NCI-H2107 treated with DMSO at 0.1 percent for 48 hours (cell line): Measurements from ENCODE around the gene DUSP8.

Experiments
- DNase-seq: peaks from one replicate; lab custom pipeline; 2025; ENCODE audit not compliant: unreplicated experiment; lab: John Stamatoyannopoulos, UW

The DUSP8 gene

DNA sequence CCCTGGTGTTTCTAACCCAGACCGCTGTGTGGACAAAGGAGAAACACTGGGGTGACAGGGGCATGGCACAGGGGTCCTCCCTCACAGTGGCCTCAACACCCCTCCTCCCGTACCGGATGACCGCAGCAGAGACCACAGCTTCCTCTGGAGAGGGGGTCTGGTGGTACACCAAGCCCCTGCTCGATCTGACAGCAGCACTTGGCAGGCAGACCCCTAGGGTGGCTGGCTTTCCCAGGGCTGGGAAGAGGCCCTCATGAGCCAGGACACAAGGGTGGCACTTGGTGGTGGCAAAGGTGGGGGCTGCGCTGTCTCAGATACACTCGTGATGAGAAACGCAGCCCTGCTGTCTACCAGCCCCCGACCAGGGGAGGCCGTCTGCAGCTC is 38.7 kb downstream of the DUSP8 start:
- DNase-seq = no peak

DNA sequence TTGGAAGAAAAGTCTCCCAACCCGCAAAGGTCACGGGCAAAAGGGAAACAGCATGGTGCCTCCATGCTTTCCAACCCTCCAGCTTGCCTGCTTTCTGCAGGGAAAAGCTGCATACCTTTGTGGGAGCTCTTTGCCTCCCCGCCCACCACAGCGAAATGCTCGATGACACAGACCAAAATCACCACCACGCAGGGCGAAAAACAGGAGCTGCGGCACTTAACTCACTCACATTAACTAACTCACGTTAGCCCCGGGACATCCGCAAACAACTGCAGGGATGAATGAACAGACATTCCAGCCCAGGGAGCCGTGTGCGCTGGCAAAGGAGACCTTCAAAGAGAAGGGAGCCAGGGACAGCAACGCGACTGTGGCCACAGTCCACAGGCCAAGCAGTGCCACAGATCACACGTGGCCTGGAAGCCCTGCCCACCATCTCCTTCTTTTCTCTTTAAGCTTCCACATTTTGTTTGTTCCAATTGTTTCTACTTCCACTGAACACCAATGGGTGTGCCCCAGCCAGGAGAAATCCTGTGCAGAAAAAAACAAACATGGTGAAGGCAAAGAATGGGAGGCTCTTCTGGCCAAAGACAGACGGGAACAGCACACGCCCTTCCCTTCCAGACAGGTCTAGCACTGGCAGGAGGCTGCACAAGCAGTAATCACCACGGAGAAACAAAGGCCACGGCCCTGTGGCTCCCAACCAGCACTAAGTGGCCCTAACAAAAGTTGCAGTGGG is 39.3 kb downstream of the DUSP8 start:
- DNase-seq = no peak

DNA sequence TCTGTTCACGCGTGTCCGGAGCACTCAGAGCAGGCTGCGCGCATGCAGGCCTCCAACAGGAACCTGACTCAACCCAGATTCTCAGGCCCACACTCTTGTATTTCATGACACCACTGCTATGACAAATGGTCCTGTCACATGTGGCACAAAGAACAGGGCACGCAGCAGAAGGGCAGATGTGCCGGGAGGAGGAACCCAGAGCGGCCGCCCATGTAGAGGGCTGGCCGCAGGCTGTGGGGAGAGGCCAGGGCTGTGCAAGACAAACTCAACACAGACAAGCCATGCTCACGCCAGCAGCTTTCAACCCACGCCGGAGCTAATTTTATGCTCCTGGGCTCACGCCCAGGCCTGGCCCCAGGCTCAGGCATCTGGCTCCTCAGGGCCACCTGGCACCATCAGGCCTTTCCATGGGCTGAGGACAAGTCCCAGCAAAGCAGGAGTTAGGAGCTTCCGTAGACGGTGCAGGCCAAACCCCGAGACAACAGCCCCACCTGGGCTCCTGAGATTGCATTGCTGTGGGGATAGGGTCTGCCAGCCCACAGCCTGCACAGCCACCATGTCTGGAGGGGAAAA is 40.0 kb downstream of the DUSP8 start:
- DNase-seq = no peak

DNA sequence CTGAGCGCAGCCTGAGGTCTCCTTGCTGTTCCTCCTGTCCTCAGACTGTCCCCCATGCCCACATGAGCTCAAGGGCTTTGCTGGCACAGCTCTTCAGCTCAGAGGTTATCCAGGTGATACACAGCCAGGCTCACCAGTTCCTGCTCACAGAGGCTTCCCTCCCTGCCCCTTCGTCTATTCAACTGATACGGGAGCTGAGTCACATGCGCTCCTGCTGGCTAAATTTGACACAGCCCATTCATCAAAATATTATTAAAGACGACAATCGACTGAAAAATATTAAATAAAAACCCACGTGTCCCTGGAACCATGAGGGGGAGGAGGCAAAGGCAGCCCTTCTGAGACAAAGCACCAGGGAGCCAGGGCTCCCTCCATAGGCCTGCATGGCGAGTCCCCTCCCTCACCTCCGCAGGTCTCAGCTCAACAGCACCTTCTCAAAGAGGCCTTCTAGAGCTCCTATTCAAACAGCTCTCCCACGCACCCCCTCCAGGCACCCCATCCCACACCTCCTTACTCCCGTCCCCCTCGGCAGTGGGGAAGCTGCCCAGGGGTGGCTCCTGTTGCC is 40.5 kb downstream of the DUSP8 start:
- DNase-seq = no peak

DNA sequence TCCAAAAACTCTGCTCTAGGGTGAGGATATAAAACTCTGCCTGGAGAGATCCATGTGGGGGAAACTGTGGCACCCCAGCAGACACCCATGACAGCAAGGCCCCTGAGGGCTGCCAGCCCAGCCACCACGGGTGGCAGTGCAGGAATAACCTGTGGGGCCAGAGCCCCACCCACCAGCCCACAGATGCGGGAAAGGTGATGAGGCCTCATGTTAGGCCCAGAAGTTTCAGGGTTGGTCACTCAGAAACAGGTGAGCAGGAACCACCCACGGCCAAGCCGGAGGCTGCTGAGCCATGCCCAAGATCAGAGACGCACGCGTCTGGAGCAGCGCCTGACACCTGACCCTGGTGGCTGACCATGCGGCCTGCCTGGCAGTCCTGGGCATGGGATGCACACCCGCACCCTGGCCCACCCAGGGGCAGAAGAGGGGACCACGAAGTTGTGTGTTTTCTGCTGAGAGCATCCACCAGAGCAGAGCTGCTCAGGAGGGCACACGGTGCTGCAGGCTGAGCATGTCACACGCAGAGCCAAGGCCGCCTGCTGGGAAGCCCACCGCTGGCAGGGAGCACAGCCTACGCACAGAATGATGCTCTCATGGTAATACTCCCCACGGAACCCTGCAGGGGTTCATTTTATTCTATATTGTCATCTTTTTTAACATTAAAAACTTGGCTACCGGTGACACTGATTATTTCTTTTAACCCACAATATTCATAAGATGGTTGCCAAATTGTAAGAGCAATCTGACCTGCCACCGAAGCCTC is 41.2 kb downstream of the DUSP8 start:
- DNase-seq = no peak

DNA sequence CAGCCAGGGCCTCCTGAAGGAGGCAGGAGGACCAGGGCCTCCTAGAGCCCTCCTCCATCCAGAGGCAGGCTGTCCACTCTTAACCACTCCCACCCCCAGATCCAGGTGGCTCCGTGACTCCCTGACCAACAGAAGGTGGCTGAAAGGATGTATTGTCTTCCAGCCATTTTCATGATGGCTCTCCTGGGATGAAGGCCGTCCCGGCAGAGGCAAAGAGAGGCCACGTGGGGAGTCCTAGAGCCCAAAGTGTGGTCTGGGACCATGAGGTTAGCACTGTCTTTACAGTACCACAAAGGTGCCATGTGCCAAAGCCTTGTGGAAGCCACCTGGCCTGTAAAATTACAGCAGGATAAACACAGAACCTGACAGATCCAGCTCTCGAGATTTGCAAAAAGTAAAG is 42.3 kb downstream of the DUSP8 start:
- DNase-seq = no peak

DNA sequence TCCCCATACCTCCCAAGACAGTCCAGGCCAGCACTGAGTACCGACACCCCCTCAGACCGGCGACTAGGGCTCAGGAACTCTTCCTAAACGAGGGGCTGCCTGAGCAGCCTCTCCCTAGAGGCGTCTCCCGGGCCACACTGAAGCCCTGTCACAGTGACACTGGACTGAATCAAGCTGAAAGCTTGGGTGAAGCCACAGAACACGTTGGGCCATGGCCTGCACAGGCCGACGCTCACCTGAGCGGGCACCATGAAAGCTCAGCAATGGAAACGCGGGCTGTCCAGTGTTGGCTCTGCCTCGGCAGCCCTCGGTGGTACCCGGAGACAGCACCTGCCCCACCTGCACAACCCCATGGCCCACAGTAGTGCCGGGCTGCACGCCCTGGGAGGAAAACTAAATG is 42.8 kb downstream of the DUSP8 start:
- DNase-seq = no peak

DNA sequence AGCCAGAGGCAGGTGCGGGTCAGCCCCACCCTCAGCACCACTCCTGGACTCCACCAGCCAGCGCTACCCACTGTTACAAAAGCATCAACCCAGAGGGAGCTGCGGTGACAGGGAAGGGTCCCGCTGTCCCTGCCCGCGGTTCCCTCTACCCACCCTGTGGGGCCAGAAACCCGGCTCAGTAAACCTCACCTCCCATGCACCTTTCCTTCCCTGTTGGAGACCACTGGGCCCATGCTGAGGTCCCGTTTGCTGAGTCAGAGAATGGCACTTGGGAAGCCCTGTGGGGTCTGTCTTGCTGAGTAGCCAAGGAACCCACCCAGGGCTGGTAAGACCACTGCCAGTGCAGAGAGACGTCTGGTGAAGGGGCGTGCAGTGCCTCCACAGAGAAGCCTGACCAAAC is 43.4 kb downstream of the DUSP8 start:
- DNase-seq = no peak

DNA sequence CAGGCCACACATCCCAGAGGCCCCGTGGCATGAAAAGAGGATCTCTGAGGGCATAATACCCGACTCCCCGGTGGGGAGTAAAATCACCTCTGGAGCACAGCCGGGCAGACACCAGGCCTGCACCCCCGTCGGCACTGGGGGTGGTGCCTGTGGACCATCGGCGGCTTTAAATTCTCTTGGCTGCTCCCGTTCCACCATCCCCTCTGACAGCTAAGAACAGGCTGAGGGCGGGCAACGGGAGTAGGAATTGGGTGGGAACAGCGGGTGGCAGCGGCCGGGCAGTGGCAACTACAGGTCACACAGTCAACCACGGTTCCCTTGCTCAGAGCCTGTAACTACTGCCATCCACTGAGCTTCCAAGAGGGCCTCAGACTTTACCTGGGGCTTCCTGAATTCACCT is 45.3 kb downstream of the DUSP8 start:
- DNase-seq = no peak

DNA sequence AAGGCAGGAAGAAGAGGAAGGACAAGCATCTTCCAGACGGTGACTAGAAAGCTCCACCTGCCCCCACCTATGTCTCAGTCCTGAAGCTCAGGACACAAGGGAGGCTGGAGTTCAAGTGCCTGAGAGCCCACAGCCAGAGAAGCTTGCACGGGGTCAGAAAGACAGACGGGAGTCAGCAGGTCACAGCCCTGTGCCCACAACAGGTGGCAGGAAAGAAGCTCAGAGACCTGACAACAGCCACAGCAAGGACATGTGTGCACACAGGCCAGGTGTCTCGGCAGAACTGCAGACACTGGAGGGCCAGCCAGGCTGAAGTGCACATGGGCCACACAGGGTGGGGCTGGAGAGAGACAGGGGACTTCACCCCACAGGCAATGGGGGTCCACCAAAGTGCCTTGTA is 48.3 kb downstream of the DUSP8 start:
- DNase-seq = no peak

DNA sequence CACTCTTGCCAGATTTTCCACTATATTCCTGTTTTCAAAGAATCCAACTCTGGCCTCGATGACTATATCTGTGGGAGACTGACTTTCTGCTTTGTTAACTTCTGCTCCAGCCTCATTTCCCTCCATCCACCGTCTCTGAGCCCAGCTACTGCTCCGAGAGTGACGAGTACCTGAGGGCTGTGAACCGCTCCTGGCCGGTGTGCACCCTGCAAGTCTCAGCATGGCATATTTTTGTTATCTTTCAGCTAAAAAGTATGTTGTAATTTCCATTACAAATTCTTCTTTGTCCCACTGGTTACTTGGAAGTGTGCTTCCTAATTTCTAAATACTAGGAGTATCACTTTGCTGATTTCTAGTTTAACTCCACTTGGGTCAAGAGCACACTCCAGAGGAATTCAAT is 49.0 kb downstream of the DUSP8 start:
- no peak for DNase-seq

DNA sequence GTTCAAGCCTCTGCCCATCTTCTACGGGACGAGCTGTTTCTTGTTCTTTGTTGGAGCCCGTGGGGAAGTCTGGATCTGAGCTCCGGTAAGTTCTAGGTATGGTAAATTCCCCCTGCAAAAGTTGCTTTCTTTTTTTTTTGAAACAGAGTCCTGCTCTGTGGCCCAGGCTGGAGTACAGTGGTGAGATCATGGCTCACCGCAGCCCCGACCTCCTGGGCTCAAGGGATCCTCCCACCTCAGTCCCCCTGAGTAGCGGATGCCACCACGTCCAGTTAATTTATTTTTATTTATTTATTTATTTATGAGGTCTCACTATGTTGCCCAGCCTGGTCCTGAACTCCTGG is 50.0 kb downstream of the DUSP8 start:
- no peak for DNase-seq

DNA sequence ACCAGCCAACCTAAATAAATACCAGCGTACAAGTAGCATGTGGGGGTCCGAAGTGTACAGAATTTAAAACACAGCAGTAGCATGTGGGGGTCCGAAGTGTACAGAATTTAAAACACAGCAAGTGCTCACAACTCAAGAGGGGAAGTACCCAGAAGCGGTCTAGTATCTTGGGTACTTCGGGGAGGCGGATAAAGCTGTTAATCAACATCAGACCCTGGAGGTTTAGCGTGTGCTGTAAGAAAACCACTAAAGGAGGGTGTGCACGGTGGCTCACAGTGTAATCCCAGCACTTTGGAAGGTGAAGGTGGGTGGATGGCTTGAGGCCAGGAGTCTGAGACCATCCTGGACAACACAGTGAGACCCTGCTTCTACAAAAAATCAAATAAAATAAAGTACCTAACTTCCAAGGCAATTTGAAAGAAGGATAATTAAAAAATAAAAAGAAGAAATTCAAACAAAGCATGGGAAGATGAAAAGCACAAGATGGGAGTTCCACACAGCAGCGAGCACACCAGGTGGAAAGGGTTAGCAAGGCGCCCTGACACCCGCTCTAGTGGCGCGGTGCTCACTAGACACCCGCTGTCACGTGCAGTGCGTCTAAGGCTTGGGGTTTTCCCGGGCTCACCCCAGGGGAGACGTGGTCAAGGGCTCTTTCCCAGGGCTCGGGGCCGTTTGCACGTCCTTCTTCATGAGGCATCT is 50.5 kb downstream of the DUSP8 start:
- no peak for DNase-seq

DNA sequence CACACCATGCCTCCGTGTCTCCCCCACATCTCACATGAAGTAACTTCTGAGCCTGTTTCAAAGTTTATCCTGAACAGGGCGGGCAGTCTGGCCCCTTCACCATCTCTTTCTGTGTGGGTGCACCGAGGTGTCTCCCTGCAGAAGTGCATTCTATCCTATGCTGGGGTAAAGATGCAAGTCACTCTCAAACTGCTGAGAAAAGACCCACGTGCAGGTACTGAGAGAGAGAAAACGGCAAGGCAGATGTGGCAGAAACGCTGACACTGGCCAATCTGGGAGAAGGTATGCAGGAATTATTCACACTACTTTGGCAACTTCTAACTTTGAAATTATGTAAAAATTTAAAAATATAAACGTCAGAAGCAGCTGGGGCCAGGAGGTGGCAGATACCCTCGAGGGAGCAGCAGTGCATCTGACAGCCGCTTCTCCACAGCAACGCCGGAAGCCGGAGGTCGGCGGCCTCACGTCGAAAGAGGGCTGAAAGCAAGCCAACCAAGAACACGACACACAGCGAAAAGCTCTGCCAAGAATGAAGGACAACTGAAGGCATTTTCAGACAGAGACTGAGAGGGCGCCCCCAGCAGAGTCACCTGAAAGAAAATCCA is 51.3 kb downstream of the DUSP8 start:
- DNase-seq = no peak

DNA sequence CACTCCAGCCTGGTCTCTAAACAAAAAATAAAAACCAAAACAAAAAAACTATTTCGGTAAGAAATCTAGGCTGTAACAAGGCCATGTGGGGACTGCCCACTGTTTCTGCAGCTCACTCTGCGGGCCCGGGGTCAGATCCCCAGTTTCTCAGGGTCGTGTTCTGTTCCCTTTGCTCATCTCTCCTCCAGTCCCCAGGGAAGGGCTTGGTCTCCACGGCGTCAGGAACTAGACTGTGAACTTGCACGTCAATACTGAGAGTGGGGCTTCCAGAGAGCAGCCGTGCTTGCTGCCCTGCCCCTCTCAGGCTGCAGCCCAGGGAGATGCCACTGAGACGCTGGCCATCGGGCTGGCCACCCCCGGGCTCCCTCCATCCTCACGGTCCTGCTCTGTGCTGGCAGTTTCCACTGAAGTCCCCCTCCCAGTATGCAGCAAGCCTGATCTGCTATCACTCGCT is 51.8 kb downstream of the DUSP8 start:
- DNase-seq = no peak

DNA sequence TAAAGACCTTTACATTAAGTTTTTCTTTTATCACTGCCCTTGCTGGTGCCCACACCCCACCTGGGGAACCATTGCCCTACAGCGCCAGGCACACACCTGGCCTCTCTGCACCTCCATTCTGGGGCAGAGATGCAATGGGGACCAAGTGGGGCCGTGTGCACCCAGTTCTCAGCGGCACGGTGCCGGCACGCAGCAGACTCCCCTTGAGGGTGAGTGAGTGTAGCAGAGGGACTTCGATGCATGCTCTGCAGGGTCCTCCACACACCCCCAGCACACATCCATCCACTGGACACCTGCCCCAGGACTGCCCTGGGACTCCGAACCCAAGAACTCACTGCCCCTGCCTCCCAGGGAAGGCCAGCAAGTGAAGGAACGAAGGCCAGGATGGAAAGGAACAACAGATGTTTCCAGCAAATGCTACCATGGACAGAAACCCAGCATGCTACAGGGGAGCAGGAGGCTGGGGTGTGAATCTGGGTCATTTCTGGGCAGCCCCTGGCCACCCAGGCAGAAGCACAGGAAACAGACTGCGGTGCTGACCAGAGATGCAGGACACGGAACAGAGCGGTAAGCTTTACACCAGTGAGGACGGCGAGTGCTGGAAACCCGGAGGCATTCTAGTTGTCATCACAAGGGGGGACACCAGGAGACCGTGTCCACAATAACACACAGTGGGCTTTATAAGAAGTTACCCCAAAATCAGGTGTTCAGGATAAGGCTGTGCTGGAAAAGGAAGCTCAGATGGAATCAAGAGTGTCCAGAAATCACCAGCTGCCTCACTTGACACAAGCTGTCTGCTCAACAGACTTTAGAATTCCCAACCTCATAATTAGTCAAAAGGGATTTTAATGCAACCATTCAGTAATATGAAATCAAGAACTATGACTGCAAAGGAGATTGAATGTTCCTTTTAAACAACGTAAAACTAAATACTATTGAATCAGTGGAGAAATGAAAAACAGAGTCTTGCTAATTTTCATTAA is 52.8 kb downstream of the DUSP8 start:
- no peak for DNase-seq

DNA sequence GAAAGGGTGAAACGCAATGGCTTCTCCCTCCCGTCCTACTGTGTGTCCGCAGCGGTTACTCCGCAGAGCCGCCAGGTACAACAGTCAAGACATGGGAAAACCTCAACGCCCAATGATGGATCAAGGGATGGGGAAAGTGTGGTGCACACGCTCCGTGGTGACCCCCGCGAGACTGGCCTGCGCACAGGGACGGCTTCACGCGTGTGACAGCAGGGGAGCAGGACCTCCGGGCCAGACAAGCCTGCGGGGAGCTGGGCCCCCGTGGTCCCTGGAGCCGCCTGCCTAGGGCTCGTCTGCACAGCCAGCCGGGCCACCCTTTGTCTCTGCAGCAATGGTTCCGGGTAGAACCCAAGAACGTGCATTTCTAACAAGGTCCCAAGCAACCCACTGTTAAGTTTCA is 53.8 kb downstream of the DUSP8 start:
- DNase-seq = no peak

DNA sequence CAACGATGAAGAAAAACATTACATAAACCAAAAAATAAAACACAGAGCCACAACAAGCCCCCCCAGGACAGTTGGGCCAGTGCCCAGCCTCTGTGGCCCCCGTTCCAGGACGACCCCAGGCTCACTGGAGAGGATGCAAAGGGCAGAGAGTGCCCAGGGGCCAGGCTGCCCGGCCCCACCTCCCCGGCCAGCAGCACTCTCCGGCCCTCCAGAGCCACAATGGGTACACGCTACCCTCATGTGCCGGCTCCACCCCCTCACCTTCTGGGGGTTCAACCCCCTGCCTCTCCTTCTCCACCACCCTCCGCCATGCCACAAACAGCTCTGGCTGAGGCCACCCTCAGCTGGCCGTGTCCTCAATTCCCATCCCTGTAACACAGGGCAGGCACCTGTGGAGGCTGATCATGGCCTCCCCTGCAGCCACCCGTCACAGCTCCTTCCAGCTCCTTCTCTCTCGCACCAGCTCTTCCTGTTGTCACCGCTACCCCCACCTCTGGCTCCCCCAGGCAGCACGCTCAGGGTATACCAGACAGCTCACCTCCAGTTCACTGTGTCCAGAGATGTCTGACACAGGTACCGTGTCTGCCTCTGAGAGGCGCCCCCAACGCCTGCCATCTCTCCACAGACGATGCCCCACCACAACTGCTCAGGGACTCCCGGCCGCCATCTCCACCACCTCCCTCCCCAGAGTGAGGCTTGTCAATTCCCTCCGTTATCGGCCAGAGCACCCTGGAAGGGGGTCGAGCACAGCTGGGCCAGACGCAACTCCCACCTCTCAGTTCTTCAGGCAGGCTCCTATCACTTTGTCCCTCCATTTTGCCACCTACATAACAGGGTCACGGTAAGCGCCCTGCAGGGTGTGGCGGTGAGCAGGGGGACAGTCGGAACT is 54.7 kb downstream of the DUSP8 start:
- DNase-seq = no peak
